ENCODE data around the gene KLHL5. TPM values are rescaled to one million over a fixed set of nuclear protein-coding genes. Genes with fewer than 3 reads are reported as not detected.

KLHL5 gene
- total RNA-seq, 1 experiment from 2014 or later, result 84.8 TPM

- BruUV-seq (replicated peaks), result no TSS peak
- Histone ChIP-seq H2AFZ (ENCODE audit: low read length) (no peak overlapping the region), H3K9ac (ENCODE audit: low read length) (no peak overlapping the region), H3F3A (ENCODE audit: low read length, unreplicated experiment) (no peaks in the 10 kb centered on the region), H3K9me2 (replicated peaks; ENCODE audit: low read length) (no peaks in the 10 kb centered on the region), H3K36me3 (ENCODE audit: low read depth, low read length) (peaks cover 35% of the 10 kb centered on the region), H3K9me3 (ENCODE audit: low read length) (no peaks in the 10 kb centered on the region), H3K27ac (ENCODE audit: low read length) (no peak overlapping the region), H3K4me1 (ENCODE audit: insufficient read depth, low read length) (no peaks in the 10 kb centered on the region; the same call in 1 of the 2 replicates), H3K4me2 (ENCODE audit: low read length) (no peak overlapping the region), H4K20me1 (ENCODE audit: low read length) (no peaks in the 10 kb centered on the region), H3K27me3 (ENCODE audit: low read length) (no peaks in the 10 kb centered on the region), H3K4me3 (ENCODE audit: low read length) (no peak overlapping the region), H3K79me2 (ENCODE audit: low read length) (no peaks in the 10 kb centered on the region)
- ChIA-PET CTCF (no interaction called here), POLR2A (ENCODE audit: unreplicated experiment) (no interaction called here)
- intact Hi-C loops (cut with micrococcal nuclease), result no loop called here
- ATAC-seq (no peak), DNase-seq (no peak)
- TF ChIP-seq EZH2phosphoT487 (IDR thresholded peaks at IDR 0.05; ENCODE audit: borderline replicate concordance, low read length) (no peak), CTCF (conservative IDR thresholded peaks at IDR 0.05; ENCODE audit: low read depth, low read length) (no peak), EZH2 (IDR thresholded peaks at IDR 0.05; ENCODE audit: low read length, unreplicated experiment) (no peak)
Measured at GRCh38 chr4:39085891-39086290, 23.9 kb downstream of the KLHL5 start.

- Histone ChIP-seq H3K9me3 (ENCODE audit: low read length) (no peaks in the 10 kb centered on the region), H3K4me1 (ENCODE audit: insufficient read depth, low read length) (no peaks in the 10 kb centered on the region; the same call in 1 of the 2 replicates), H3K27me3 (ENCODE audit: low read length) (no peaks in the 10 kb centered on the region), H3K9ac (ENCODE audit: low read length) (no peak overlapping the region), H4K20me1 (ENCODE audit: low read length) (no peaks in the 10 kb centered on the region), H3K79me2 (ENCODE audit: low read length) (no peaks in the 10 kb centered on the region), H3F3A (ENCODE audit: low read length, unreplicated experiment) (no peaks in the 10 kb centered on the region), H3K9me2 (replicated peaks; ENCODE audit: low read length) (no peaks in the 10 kb centered on the region), H3K4me3 (ENCODE audit: low read length) (no peak overlapping the region), H3K4me2 (ENCODE audit: low read length) (no peak overlapping the region), H2AFZ (ENCODE audit: low read length) (no peak overlapping the region), H3K36me3 (ENCODE audit: low read depth, low read length) (peaks cover 5% of the 10 kb centered on the region; the same call in 1 of the 2 replicates), H3K27ac (ENCODE audit: low read length) (no peak overlapping the region)
- ChIA-PET POLR2A (ENCODE audit: unreplicated experiment) (no interaction called here), CTCF (no interaction called here)
- no TSS peak for BruUV-seq (replicated peaks)
- TF ChIP-seq EZH2 (IDR thresholded peaks at IDR 0.05; ENCODE audit: low read length, unreplicated experiment) (no peak), CTCF (conservative IDR thresholded peaks at IDR 0.05; ENCODE audit: low read depth, low read length) (no peak), EZH2phosphoT487 (IDR thresholded peaks at IDR 0.05; ENCODE audit: borderline replicate concordance, low read length) (no peak)
- intact Hi-C loops (cut with micrococcal nuclease), result no loop called here
- DNase-seq (no peak), ATAC-seq (no peak)
Measured at GRCh38 chr4:39096847-39097246, 34.8 kb downstream of the KLHL5 start.

- H3K9me2 ChIP-seq (replicated peaks; ENCODE audit: low read length), result no peaks in the 10 kb centered on the region
- no peaks in the 10 kb centered on the region for H4K20me1 ChIP-seq (ENCODE audit: low read length)
- ChIA-PET POLR2A (ENCODE audit: unreplicated experiment) (no interaction called here), CTCF (no interaction called here)
- H2AFZ ChIP-seq (ENCODE audit: low read length), result no peak overlapping the region
- no peaks in the 10 kb centered on the region for H3F3A ChIP-seq (ENCODE audit: low read length, unreplicated experiment)
- H3K4me1 ChIP-seq (ENCODE audit: insufficient read depth, low read length), result no peaks in the 10 kb centered on the region
- H3K27ac ChIP-seq (ENCODE audit: low read length), result no peak overlapping the region
- TSS peak; percentile 16 for BruUV-seq (replicated peaks)
- peaks cover 5% of the 10 kb centered on the region; the same call in 1 of the 2 replicates for H3K36me3 ChIP-seq (ENCODE audit: low read depth, low read length)
- H3K4me3 ChIP-seq (ENCODE audit: low read length), result no peak overlapping the region
- no peak for TF ChIP-seq EZH2phosphoT487 (IDR thresholded peaks at IDR 0.05; ENCODE audit: borderline replicate concordance, low read length)
- TF ChIP-seq CTCF (conservative IDR thresholded peaks at IDR 0.05; ENCODE audit: low read depth, low read length), result no peak
- TF ChIP-seq EZH2 (IDR thresholded peaks at IDR 0.05; ENCODE audit: low read length, unreplicated experiment), result no peak
- H3K9ac ChIP-seq (ENCODE audit: low read length), result no peak overlapping the region
- no peaks in the 10 kb centered on the region for H3K9me3 ChIP-seq (ENCODE audit: low read length)
- H3K27me3 ChIP-seq (ENCODE audit: low read length), result no peaks in the 10 kb centered on the region
- no peaks in the 10 kb centered on the region for H3K79me2 ChIP-seq (ENCODE audit: low read length)
- H3K4me2 ChIP-seq (ENCODE audit: low read length), result no peak overlapping the region
- intact Hi-C loops (cut with micrococcal nuclease), result no loop called here
- DNase-seq (no peak), ATAC-seq (no peak)
Measured at GRCh38 chr4:39097290-39097689, 35.3 kb downstream of the KLHL5 start.

Data from PC-3 (cell line).